GM12878 (cell line): Measurements from ENCODE around the gene CNN2. TPM values are rescaled to one million over a fixed set of nuclear protein-coding genes. Genes with fewer than 3 reads are reported as not detected.

Source experiments
- ATAC-seq: fragments of 200-7000 bp; cut with Tn5 transposase; 3 replicates; pipeline ENCODE4 v1.9.1; 2020; ENCODE audit warnings: mild to moderate bottlenecking, moderate library complexity
- BruUV-seq: library from RNA; stranded (reverse); fragments of 400-500 nt; replicated peaks from 2 replicates; lab custom pipeline; 2021; lab: Mats Ljungman, UMichigan
- CTCF ChIA-PET: fragments of 300-600 bp; sonication (Branson Sonifier 250); formaldehyde crosslinking; extraction: SDS; loops from one replicate; lab custom pipeline; 2021; ENCODE audit warnings: inconsistent platforms; lab: Yijun Ruan, JAX
- POLR2A ChIA-PET: fragments of 350-600 bp; formaldehyde crosslinking; extraction: SDS; loops from one replicate; lab custom pipeline; 2021; ENCODE audit warnings: inconsistent platforms; lab: Charles Lee
- RAD21 ChIA-PET: fragments of 300-600 bp; sonication (Branson Sonifier 250); formaldehyde crosslinking; loops from one replicate; lab custom pipeline; 2023; ENCODE audit warnings: antibody characterized with exemption; ENCODE audit not compliant: unreplicated experiment; lab: Charles Lee
- SMC1A ChIA-PET: fragments of 300-600 bp; sonication (Branson Sonifier 250); formaldehyde crosslinking; loops from one replicate; lab custom pipeline; 2023; ENCODE audit not compliant: unreplicated experiment, uncharacterized antibody; lab: Charles Lee
- DNase-seq: peaks from one replicate; pipeline ENCODE4 v3.0.0-alpha.2; 2011; ENCODE audit warnings: low read depth, low spot score
- FAIRE-seq: peaks from 3 replicates; lab custom pipeline; 2011; peaks lifted over from hg19 to GRCh38; lab: Jason Lieb, UNC
- H2AFZ ChIP-seq: 2 replicates; pipeline ENCODE4 v1.6.0; 2011; ENCODE audit warnings: low read depth, low read length, control low read depth; ENCODE audit not compliant: control insufficient read depth
- H3K27ac ChIP-seq: 2 replicates; pipeline ENCODE4 v1.5.1; 2011; ENCODE audit warnings: control low read depth; ENCODE audit not compliant: control insufficient read depth, insufficient read depth
- H3K27me3 ChIP-seq, 2 experiments: replicated peaks in 1 of 2; 2 replicates each; pipeline versions ENCODE4 v1.6.0 to v1.6.1; 2011; ENCODE audit warnings: low read length in 1 of 2; ENCODE audit not compliant: control insufficient read depth in 2 of 2, insufficient read depth in 2 of 2
- H3K36me3 ChIP-seq, 2 experiments: 2 replicates each; pipeline ENCODE4 v1.5.1; 2011; ENCODE audit warnings: low read length in 1 of 2; ENCODE audit not compliant: control insufficient read depth in 2 of 2, insufficient read depth in 2 of 2
- H3K4me1 ChIP-seq: 2 replicates; pipeline ENCODE4 v1.6.1; 2011; ENCODE audit warnings: mild to moderate bottlenecking, low read length, moderate library complexity, mixed read lengths; ENCODE audit not compliant: control insufficient read depth, insufficient read depth
- H3K4me2 ChIP-seq: 2 replicates; pipeline ENCODE4 v1.6.0; 2011; ENCODE audit warnings: control low read depth; ENCODE audit not compliant: control insufficient read depth, insufficient read depth
- H3K4me3 ChIP-seq: fragments of 200-600 bp; sonication (generic); 2 replicates; pipeline ENCODE4 v1.5.1; 2016
- H3K79me2 ChIP-seq: 2 replicates; pipeline ENCODE4 v1.6.0; 2011; ENCODE audit warnings: low read length; ENCODE audit not compliant: control insufficient read depth, insufficient read depth
- H3K9ac ChIP-seq: 2 replicates; pipeline ENCODE4 v1.8.0; 2011; ENCODE audit warnings: low read length, control low read depth, mixed read lengths; ENCODE audit not compliant: control insufficient read depth, insufficient read depth
- H3K9me3 ChIP-seq: replicated peaks from 3 replicates; pipeline ENCODE4 v1.5.1; 2011; ENCODE audit warnings: mild to moderate bottlenecking, low read length; ENCODE audit not compliant: control insufficient read depth, insufficient read depth
- H4K20me1 ChIP-seq: 2 replicates; pipeline ENCODE4 v1.6.0; 2011; ENCODE audit not compliant: control insufficient read depth, insufficient read depth
- E2F8 ChIP-seq: fragments of 450-650 bp; IDR thresholded peaks from 2 replicates; pipeline ENCODE4 v1.6.1; 2018; ENCODE audit warnings: mild to moderate bottlenecking, low read depth, moderate library complexity; ENCODE audit not compliant: partially characterized antibody
- NR2F1 ChIP-seq: fragments of 450-650 bp; conservative IDR thresholded peaks from 2 replicates; pipeline ENCODE4 v1.6.1; 2017; ENCODE audit warnings: mild to moderate bottlenecking
- ZBTB33 ChIP-seq: fragments of 450-650 bp; IDR thresholded peaks from 2 replicates; pipeline ENCODE4 v1.6.1; 2017; ENCODE audit warnings: mild to moderate bottlenecking
- WGBS: methylation state at CpG from one replicate; pipeline ENCODE4 v1.1.6; 2016; ENCODE audit warnings: low lambda C conversion rate; ENCODE audit not compliant: insufficient replicate concordance, insufficient coverage; ENCODE audit errors: missing lambda C conversion rate; 5-methylcytosine and 5-hydroxymethylcytosine counted together
- in situ Hi-C: fragments of 300-500 bp; cut with MboI; formaldehyde crosslinking; loops from 9 replicates; pipeline ENCODE4 v1.14.3; 2018; ENCODE audit warnings: mixed read lengths
- intact Hi-C: fragments of 100-400 bp; cut with micrococcal nuclease; formaldehyde crosslinking; loops from one replicate; pipeline ENCODE4 v1.14.2; 2022; ENCODE audit not compliant: unreplicated experiment
- polyA plus RNA-seq, 11 experiments: library from polyadenylated mRNA; depleted of rRNA in 4 of 11; unstranded in 6 of 11; stranded (reverse) in 5 of 11; fragments of >200 nt; fragmentation: Nextera tagmentation in 4 of 11; fragmentation: Illumina TruSeq in 1 of 11; extraction: Ambion mirVana in 4 of 11; extraction: Trizol in 1 of 11; gene quantifications; 1 replicate in 1 of 11; 2 replicates in 10 of 11; pipeline versions ENCODE4 v1.2.1 to v1.2.3, GENCODE V29; 2011 to 2016; ENCODE audit warnings: inconsistent platforms in 2 of 11, missing spikeins in 2 of 11, low read depth in 1 of 11
- total RNA-seq, 4 experiments: library from RNA; depleted of rRNA in 3 of 4; stranded (reverse); fragments of >200 nt in 3 of 4; fragmentation: Illumina TruSeq in 1 of 4; extraction: Trizol in 1 of 4; gene quantifications; 2 replicates each; pipeline versions ENCODE4 v1.2.1 to v1.2.3, GENCODE V29; 2013 to 2021

The CNN2 gene
- total and polyA plus RNA-seq, 10 of the 15 experiments (the other 5 are each of a cell fraction or from before 2014, with no cell fraction given): 34.7 to 311 (median 172) TPM

- ATAC-seq: no peak
- H3K79me2 ChIP-seq: no peaks in the 10 kb centered on the region
- TF ChIP-seq NR2F1 (0 out of 2 replicates have a peak, but pooled peaks have one; percentile 18), E2F8 (no peak), ZBTB33 (peak; percentile 63; the same call in 1 of the 2 replicates)
- TF ChIP-seq, all 136 proteins: peak for 2
- Histone ChIP-seq H2AFZ (no peak overlapping the region), H3K36me3 (peaks cover 4 to 15% of the 10 kb centered on the region in 2 experiments; a peak in 3 of 4 replicates), H3K27me3 (no peaks in the 10 kb centered on the region), H3K9me3 (no peaks in the 10 kb centered on the region), H3K4me1 (no peaks in the 10 kb centered on the region; the same call in 1 of the 2 replicates), H3K9ac (no peak overlapping the region), H4K20me1 (no peaks in the 10 kb centered on the region), H3K27ac (no peak overlapping the region), H3K4me2 (no peak overlapping the region), H3K4me3 (no peak overlapping the region)
- ChIA-PET CTCF (no interaction called here), POLR2A (no interaction called here), SMC1A (no interaction called here), RAD21 (no interaction called here)
- DNase-seq (no peak), FAIRE-seq (no peak)
- in situ Hi-C loops: no loop called here
- BruUV-seq: no TSS peak
- 94% methylated on average over 38 of the region's 42 CpGs for WGBS
- intact Hi-C loops: no loop called here
These were observed 34.3 kb upstream of the CNN2 start for GRCh38 chr19:991932-992669.
